NB4 (cell line): ENCODE results near the gene ZEB2.

Source experiments
- CTCF ChIP-seq: IDR thresholded peaks from one replicate; pipeline ENCODE4 v1.5.1; 2012; ENCODE audit warnings: low read depth, low read length
- MAX ChIP-seq: IDR thresholded peaks from 2 replicates; pipeline ENCODE4 v1.6.1; 2011; ENCODE audit warnings: low read depth, low read length
- MYC ChIP-seq: IDR thresholded peaks from 2 replicates; pipeline ENCODE4 v1.6.1; 2011; ENCODE audit warnings: low read depth, low read length
- POLR2A ChIP-seq: IDR thresholded peaks from 2 replicates; pipeline ENCODE4 v1.6.1; 2011; ENCODE audit warnings: mild to moderate bottlenecking; ENCODE audit not compliant: insufficient read length; ENCODE audit errors: extremely low read depth

GRCh38 chr2:144461308-144461766, 58.6 kb downstream of the ZEB2 start:
- TF ChIP-seq CTCF = no peak
- TF ChIP-seq MAX = no peak
- no peak for TF ChIP-seq POLR2A
- no peak for TF ChIP-seq MYC
